ENCODE data around the gene ELK3. TPM values are rescaled to one million over a fixed set of nuclear protein-coding genes. Genes with fewer than 3 reads are reported as not detected.

ELK3 gene
- total and polyA plus RNA-seq, 9 of the 15 experiments (the other 6 are each of a cell fraction or from before 2014, with no cell fraction given) = 1.5 to 5.5 (median 2.9) TPM

DNA sequence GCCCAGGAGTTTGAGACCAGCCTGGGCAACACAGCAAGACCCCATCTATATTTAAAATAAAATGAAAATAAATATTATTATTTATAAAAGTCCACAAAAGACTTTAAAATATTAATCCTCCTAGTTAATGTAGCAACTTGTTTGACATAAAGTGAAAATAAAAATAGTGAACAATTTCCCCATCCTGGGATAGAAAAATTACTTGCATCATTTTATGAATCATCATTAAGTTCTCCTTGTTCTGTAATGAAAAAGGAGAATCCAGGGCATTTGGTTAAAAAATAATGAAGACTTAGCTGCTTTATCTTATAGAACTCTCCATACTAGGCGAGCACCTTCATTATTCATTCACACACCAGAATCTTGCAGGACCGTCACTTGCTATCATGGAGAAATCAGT, 66.1 kb downstream of the ELK3 start:
- Histone ChIP-seq H3K9ac (ENCODE audit: insufficient read depth in 1 of 2, low read depth in 2 of 2, low read length in 2 of 2) (no peak overlapping the region), H3K27ac (ENCODE audit: extremely low read depth, low read depth, low read length) (no peak overlapping the region), H3K9me3 (replicated peaks; ENCODE audit: control insufficient read depth, insufficient read depth, low read depth, low read length) (no peaks in the 10 kb centered on the region), H2AFZ (ENCODE audit: low read depth, low read length) (no peak overlapping the region), H3K4me1 (replicated peaks in 1 of 2; ENCODE audit: control insufficient read depth in 2 of 2, insufficient read depth in 2 of 2, low read length in 2 of 2) (peaks cover 0 to 6% of the 10 kb centered on the region in 2 experiments; a peak in 1 of 5 replicates), H3K27me3 (ENCODE audit: control insufficient read depth in 2 of 2, insufficient read depth in 2 of 2, low read length in 2 of 2) (no peaks in the 10 kb centered on the region), H3K4me3 (no peak overlapping the region), H3K4me2 (ENCODE audit: insufficient read depth, low read length) (no peak overlapping the region), H3K36me3 (ENCODE audit: control insufficient read depth, insufficient read depth, low read length) (peaks cover 19% of the 10 kb centered on the region; the same call in 1 of the 3 replicates), H4K20me1 (replicated peaks; ENCODE audit: control insufficient read depth, insufficient read depth, low read length) (no peaks in the 10 kb centered on the region), H3K9me1 (ENCODE audit: control insufficient read depth, insufficient read depth, low read length) (no peaks in the 10 kb centered on the region), H3K79me2 (ENCODE audit: control insufficient read depth, insufficient read depth, low read length) (no peaks in the 10 kb centered on the region)
- ATAC-seq = no peak
- intact Hi-C loops (cut with micrococcal nuclease) (no loop called here), in situ Hi-C loops (cut with MboI) (no loop called here)
- CTCF ChIA-PET (ENCODE audit: low intra/inter-chr PET ratio) = no interaction called here
- POLR2A ChIA-PET = interaction anchor here (0.8 kb wide), 1 partner anchor 11 kb away, joined by 4 read pairs; no protein-coding TSS in a partner anchor
- no peak for TF ChIP-seq NEUROD1 (IDR thresholded peaks at IDR 0.05; ENCODE audit: borderline replicate concordance, low read depth, low read length, partially characterized antibody)
- TF ChIP-seq GATAD2A (IDR thresholded peaks at IDR 0.05) = no peak
- TF ChIP-seq TEAD1 (CRISPR knock-in tag; IDR thresholded peaks at IDR 0.05) = no peak
- DNase-seq (ENCODE audit: extremely low read depth in 1 of 4, low spot score in 3 of 4) = no peak
- no peak for FAIRE-seq
- 80% methylated on average over 2 of the region's 2 CpGs for WGBS (ENCODE audit: insufficient coverage, low coverage, missing lambda C conversion rate)
- BruUV-seq (replicated peaks) = no TSS peak

DNA sequence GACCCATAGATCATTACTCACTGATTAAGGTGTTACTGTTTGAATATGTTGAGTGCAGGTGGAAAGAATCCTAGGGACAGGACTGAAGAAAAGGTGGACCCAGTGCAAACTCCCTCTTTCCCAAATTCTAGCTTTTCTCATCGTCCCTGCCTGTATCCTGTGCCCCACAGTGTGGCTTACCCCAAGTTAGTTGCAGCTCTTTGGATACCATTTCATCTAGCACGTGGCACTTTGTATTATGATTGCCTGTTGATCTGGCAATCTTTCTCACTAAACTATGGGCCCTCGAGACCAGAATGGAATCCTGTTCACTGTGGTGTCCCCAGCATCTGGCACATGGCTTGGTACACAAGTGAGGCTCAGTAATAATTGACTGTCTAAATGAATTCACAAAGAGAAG, 66.5 kb downstream of the ELK3 start:
- H3K4me2 ChIP-seq (ENCODE audit: insufficient read depth, low read length) = no peak overlapping the region
- H3K4me3 ChIP-seq = no peak overlapping the region
- no peak overlapping the region for H2AFZ ChIP-seq (ENCODE audit: low read depth, low read length)
- ATAC-seq (no peak), FAIRE-seq (no peak), DNase-seq (ENCODE audit: extremely low read depth in 1 of 4, low spot score in 3 of 4) (no peak)
- intact Hi-C loops (cut with micrococcal nuclease) (no loop called here), in situ Hi-C loops (cut with MboI) (no loop called here)
- CTCF ChIA-PET (ENCODE audit: low intra/inter-chr PET ratio) = no interaction called here
- no peak overlapping the region for H3K27ac ChIP-seq (ENCODE audit: extremely low read depth, low read depth, low read length)
- no peaks in the 10 kb centered on the region for H3K79me2 ChIP-seq (ENCODE audit: control insufficient read depth, insufficient read depth, low read length)
- H3K9me1 ChIP-seq (ENCODE audit: control insufficient read depth, insufficient read depth, low read length) = no peaks in the 10 kb centered on the region
- TF ChIP-seq POLR2A (conservative IDR thresholded peaks at IDR 0.05) = 0 out of 2 replicates have a peak, but pooled peaks have one; percentile 31
- no peak for TF ChIP-seq CBX1 (IDR thresholded peaks at IDR 0.05; ENCODE audit: low read depth)
- TF ChIP-seq SUPT5H (IDR thresholded peaks at IDR 0.05) = 0 out of 2 replicates have a peak, but pooled peaks have one; percentile 30
- 0 out of 2 replicates have a peak, but pooled peaks have one; percentile 19 for TF ChIP-seq POLR2AphosphoS5 (IDR thresholded peaks at IDR 0.05; ENCODE audit: control insufficient read depth, insufficient read depth, low read depth, low read length)
- 76% methylated on average over 3 of the region's 3 CpGs for WGBS (ENCODE audit: insufficient coverage, low coverage, missing lambda C conversion rate)
- peaks cover 20% of the 10 kb centered on the region; the same call in 1 of the 3 replicates for H3K36me3 ChIP-seq (ENCODE audit: control insufficient read depth, insufficient read depth, low read length)
- H3K4me1 ChIP-seq (replicated peaks in 1 of 2; ENCODE audit: control insufficient read depth in 2 of 2, insufficient read depth in 2 of 2, low read length in 2 of 2) = peaks cover 0 to 6% of the 10 kb centered on the region in 2 experiments; a peak in 1 of 5 replicates
- H4K20me1 ChIP-seq (replicated peaks; ENCODE audit: control insufficient read depth, insufficient read depth, low read length) = no peaks in the 10 kb centered on the region
- POLR2A ChIA-PET = interaction anchor here (0.8 kb wide), 1 partner anchor 11 kb away, joined by 4 read pairs; no protein-coding TSS in a partner anchor
- BruUV-seq (replicated peaks) = no TSS peak
- H3K9me3 ChIP-seq (replicated peaks; ENCODE audit: control insufficient read depth, insufficient read depth, low read depth, low read length) = no peaks in the 10 kb centered on the region
- H3K27me3 ChIP-seq (ENCODE audit: control insufficient read depth in 2 of 2, insufficient read depth in 2 of 2, low read length in 2 of 2) = no peaks in the 10 kb centered on the region
- H3K9ac ChIP-seq (ENCODE audit: insufficient read depth in 1 of 2, low read depth in 2 of 2, low read length in 2 of 2) = no peak overlapping the region
